ENCODE measurements around the gene NPS. TPM values are rescaled to one million over a fixed set of nuclear protein-coding genes. Genes with fewer than 3 reads are reported as not detected.
A peak's percentile ranks its signal among the peaks of the same experiment; 100 is the strongest.

Gene NPS
- total RNA-seq: not detected

GRCh38 chr10:127549009-127549408 lies at the start of gene NPS:
Gene NPS (plus strand): TSS chr10:127549309. CDS start chr10:127549369, 60 bp downstream.
- DNase-seq: no peak

- DNase-seq: no peak
Observed at GRCh38 chr10:127500127-127500526, 49.0 kb upstream of the NPS start.

GRCh38 chr10:127506094-127506493 lies 43.0 kb upstream of the NPS start:
- peak; percentile 25 for DNase-seq

- DNase-seq: no peak
Observed at GRCh38 chr10:127522298-127522697, 26.8 kb upstream of the NPS start.

- DNase-seq: no peak
Observed at GRCh38 chr10:127523476-127523875, 25.6 kb upstream of the NPS start.

GRCh38 chr10:127524229-127524628 lies 24.9 kb upstream of the NPS start:
- no peak for DNase-seq

GRCh38 chr10:127524908-127525665 lies 24.0 kb upstream of the NPS start:
- DNase-seq: no peak

GRCh38 chr10:127525686-127526085 lies 23.4 kb upstream of the NPS start:
- no peak for DNase-seq

GRCh38 chr10:127526161-127526560 lies 22.9 kb upstream of the NPS start:
- DNase-seq: no peak

GRCh38 chr10:127527320-127527719 lies 21.8 kb upstream of the NPS start:
- DNase-seq: no peak

GRCh38 chr10:127527891-127528290 lies 21.2 kb upstream of the NPS start:
- peak; percentile 38 for DNase-seq

GRCh38 chr10:127532193-127532592 lies 16.9 kb upstream of the NPS start:
- no peak for DNase-seq

GRCh38 chr10:127532659-127533058 lies 16.4 kb upstream of the NPS start:
- DNase-seq: no peak

GRCh38 chr10:127534074-127534473 lies 15.0 kb upstream of the NPS start:
- no peak for DNase-seq

GRCh38 chr10:127534496-127534895 lies 14.6 kb upstream of the NPS start:
- no peak for DNase-seq

- no peak for DNase-seq
Observed at GRCh38 chr10:127535802-127536515, 13.2 kb upstream of the NPS start.

GRCh38 chr10:127536972-127537760 lies 11.9 kb upstream of the NPS start:
- no peak for DNase-seq

GRCh38 chr10:127537924-127538323 lies 11.2 kb upstream of the NPS start:
- DNase-seq: no peak

GRCh38 chr10:127548022-127548421 lies 1.1 kb upstream of the NPS start:
- no peak for DNase-seq

GRCh38 chr10:127550861-127551260 lies 1.8 kb downstream of the NPS start:
- DNase-seq: no peak

GRCh38 chr10:127552446-127552845 lies 3.3 kb downstream of the NPS start:
- DNase-seq: no peak

GRCh38 chr10:127553417-127553816 lies 4.3 kb downstream of the NPS start:
- DNase-seq: no peak

- DNase-seq: peak; percentile 87
Observed at GRCh38 chr10:127556916-127557315, 7.8 kb downstream of the NPS start.
